T-cell (primary cell): ENCODE results near the gene HK1. TPM values are rescaled to one million over a fixed set of nuclear protein-coding genes. Genes with fewer than 3 reads are reported as not detected.
"Not testable (repeated sequence)": the region's sequence is repeated elsewhere in the genome, so short reads cannot be mapped to it uniquely, and the experiment has no call there.

ENCODE experiments used
- ATAC-seq, 4 experiments: fragments of 200-7000 bp in 3 of 4; fragments of 150-1000 bp in 1 of 4; cut with Tn5 transposase; replicated peaks in 1 of 4; 1 replicate in 3 of 4; 2 replicates in 1 of 4; pipeline ENCODE4 v1.10.0; 2021; ENCODE audit warnings: moderate library complexity in 3 of 4, mild to moderate bottlenecking in 2 of 4, moderate number of reproducible peaks in 1 of 4
- CTCF ChIA-PET, 2 donors: fragments of 300-600 bp; sonication (Branson Sonifier 250); formaldehyde crosslinking; loops; one replicate each; lab custom pipeline; 2022; ENCODE audit warnings: antibody characterized with exemption in 2 of 2; lab: Charles Lee
- POLR2A ChIA-PET, 2 donors: fragments of 300-600 bp; sonication (Branson Sonifier 250); formaldehyde crosslinking; loops; one replicate each; lab custom pipeline; 2022; ENCODE audit warnings: antibody characterized with exemption in 2 of 2; lab: Charles Lee
- DNase-seq, 35 experiments: peaks; one replicate each; pipeline versions ENCODE4 v3.0.0 to v3.0.0-alpha.2; 2013 to 2023
- H3K27ac ChIP-seq: one replicate; pipeline ENCODE4 v1.5.1; 2013; ENCODE audit warnings: low read length
- H3K27me3 ChIP-seq, 2 experiments: replicated peaks in 1 of 2; 1 replicate in 1 of 2; 2 replicates in 1 of 2; pipeline versions ENCODE4 v1.6.1 to v1.7.0; 2013; ENCODE audit warnings: low read length in 1 of 2, mixed read lengths in 1 of 2; ENCODE audit not compliant: control insufficient read depth in 2 of 2, insufficient read depth in 2 of 2; ENCODE audit errors: extremely low read depth in 1 of 2
- H3K36me3 ChIP-seq, 2 donors: 1 replicate in 1 of 2; 2 replicates in 1 of 2; pipeline versions ENCODE4 v1.6.1 to v1.7.0; 2013; ENCODE audit warnings: low read length in 1 of 2; ENCODE audit not compliant: control insufficient read depth in 2 of 2, insufficient read depth in 1 of 2; ENCODE audit errors: extremely low read depth in 1 of 2
- H3K4me1 ChIP-seq, 2 experiments: 1 replicate in 1 of 2; 2 replicates in 1 of 2; pipeline versions ENCODE4 v1.6.1 to v1.7.0; 2013; ENCODE audit warnings: low read length in 2 of 2, mixed read lengths in 1 of 2; ENCODE audit not compliant: insufficient read depth in 2 of 2, control insufficient read depth in 1 of 2; ENCODE audit errors: extremely low read depth in 1 of 2
- H3K4me3 ChIP-seq, 2 donors: 1 replicate in 1 of 2; 2 replicates in 1 of 2; pipeline versions ENCODE4 v1.5.1 to v1.7.0; 2013; ENCODE audit warnings: mild to moderate bottlenecking in 2 of 2, low read length in 1 of 2, moderate library complexity in 1 of 2; ENCODE audit not compliant: control insufficient read depth in 1 of 2; ENCODE audit errors: extremely low read depth in 1 of 2
- H3K9me3 ChIP-seq: 2 replicates; pipeline ENCODE4 v1.7.0; 2013
- H3K27ac Mint-ChIP-seq, 2 donors: one replicate each; pipeline ENCODE4 v1.8.0; 2020 to 2021; ENCODE audit warnings: mild to moderate bottlenecking in 2 of 2, mixed read lengths in 2 of 2
- H3K27me3 Mint-ChIP-seq, 2 donors: one replicate each; pipeline ENCODE4 v1.8.0; 2021 to 2022; ENCODE audit warnings: mixed read lengths in 2 of 2
- H3K36me3 Mint-ChIP-seq: one replicate; pipeline ENCODE4 v1.8.0; 2021; ENCODE audit warnings: mixed read lengths
- H3K4me1 Mint-ChIP-seq, 3 donors: one replicate each; pipeline ENCODE4 v1.8.0; 2020 to 2022; ENCODE audit warnings: mixed read lengths in 3 of 3, mild to moderate bottlenecking in 1 of 3
- H3K4me3 Mint-ChIP-seq, 3 donors: one replicate each; pipeline ENCODE4 v1.8.0; 2020 to 2022; ENCODE audit warnings: mild to moderate bottlenecking in 3 of 3, mixed read lengths in 3 of 3, moderate library complexity in 3 of 3
- H3K9me3 Mint-ChIP-seq, 3 donors: one replicate each; pipeline ENCODE4 v1.8.0; 2020 to 2022; ENCODE audit warnings: mixed read lengths in 3 of 3
- WGBS: methylation state at CpG from one replicate; pipeline ENCODE4 v1.1.5; 2013; ENCODE audit warnings: missing lambda C conversion rate; ENCODE audit not compliant: insufficient coverage; 5-methylcytosine and 5-hydroxymethylcytosine counted together
- total RNA-seq, 35 experiments: library from RNA in 6 of 35; stranded (reverse) in 6 of 35; fragments of 120-200 nt in 1 of 35; gene quantifications; one replicate each; pipeline versions ENCODE4 v1.2.1 to v1.2.4 and lab custom pipeline; 2013 to 2026

Gene HK1
- total RNA-seq, 5 donors from 2014 or later (not counting 1 experiment from before 2014, with no cell fraction given) = 66.3 to 85.5 (median 83.6) TPM

GRCh38 chr10:69450395-69450794 is 172.1 kb downstream of the HK1 start:
- H3K4me1 ChIP-seq = peaks cover 0 to 23% of the 10 kb centered on the region in 2 experiments
- peaks cover 0 to 21% of the 10 kb centered on the region in 2 experiments for H3K27me3 ChIP-seq
- H3K4me3 Mint-ChIP-seq = peak overlapping the region in 2 of 3 donors; percentile 82 to 90
- H3K27ac ChIP-seq, H3K36me3 ChIP-seq, DNase-seq, H3K27ac Mint-ChIP-seq, H3K27me3 Mint-ChIP-seq, ATAC-seq, H3K36me3 Mint-ChIP-seq, H3K4me3 ChIP-seq, H3K9me3 Mint-ChIP-seq, POLR2A ChIA-PET, H3K9me3 ChIP-seq: not testable (repeated sequence)
- CTCF ChIA-PET = interaction anchor here (0.7 to 1.2 kb wide), 6 partner anchors 15 to 133 kb away, joined by 3 to 5 read pairs (median 3); no protein-coding TSS in a partner anchor
- peaks cover 23 to 29% (median 23%) of the 10 kb centered on the region in 3 donors for H3K4me1 Mint-ChIP-seq
- 89% methylated on average over 12 of the region's 16 CpGs for WGBS

GRCh38 chr10:69451209-69451783 is 173.0 kb downstream of the HK1 start, which contains the start of gene TSPAN15:
TSPAN15 (plus strand) TSS chr10:69451465; CDS start chr10:69451595, 130 bp downstream.
- H3K4me1 Mint-ChIP-seq = peaks cover 23 to 29% (median 23%) of the 10 kb centered on the region in 3 donors
- DNase-seq = peak; percentile 60 to 85 (median 74)
- H3K4me3 Mint-ChIP-seq = peak within 1 kb of the TSS; percentile 82 to 90 (median 87)
- Histone ChIP-seq H3K9me3 (no peaks in the 10 kb centered on the region), H3K27ac (no peak within 1 kb of the TSS), H3K27me3 (peaks cover 0 to 21% of the 10 kb centered on the region in 2 experiments), H3K36me3 (no peaks in the 10 kb centered on the region), H3K4me1 (peaks cover 0 to 23% of the 10 kb centered on the region in 2 experiments), H3K4me3 (peak within 1 kb of the TSS; percentile 73 to 86)
- CTCF ChIA-PET = interaction anchor here (0.6 to 1.2 kb wide), 5 partner anchors 28 to 229 kb away, joined by 3 to 6 read pairs (median 4); no protein-coding TSS in a partner anchor
- ATAC-seq = peak; percentile 94 to 96 (median 96)
- 1% methylated on average over 38 of the region's 45 CpGs for WGBS
- peak within 1 kb of the TSS; percentile 55 to 62 for H3K27ac Mint-ChIP-seq
- peaks cover 3 to 6% of the 10 kb centered on the region in 2 donors for H3K27me3 Mint-ChIP-seq
- POLR2A ChIA-PET = interaction anchor here in 1 of 2 donors (0.6 kb wide), 1 partner anchor 124 kb away, joined by 3 read pairs; no protein-coding TSS in a partner anchor
- no peaks in the 10 kb centered on the region for H3K9me3 Mint-ChIP-seq
- H3K36me3 Mint-ChIP-seq = no peaks in the 10 kb centered on the region

Other genes starting within 250 kb of the HK1 start
- 100 to 1,000 TPM in 4 of 5 donors, 10 to 100 TPM in 1; 91.4 to 271 (median 137) TPM for gene SRGN, start 190.4 kb upstream of the HK1 start, total RNA-seq
- 10 to 100 TPM; 24.6 to 35.8 (median 28.2) TPM for gene VPS26A, start 154.3 kb upstream of the HK1 start, total RNA-seq
- gene SUPV3L1, start 98.3 kb upstream of the HK1 start, total RNA-seq = 10 to 100 TPM; 34.1 to 50.7 (median 36.1) TPM
- gene HKDC1, start 58.2 kb upstream of the HK1 start, total RNA-seq = 1 to 10 TPM; 2.3 to 6.5 (median 5.2) TPM
- gene TACR2, start 138.4 kb downstream of the HK1 start, total RNA-seq = not detected
- 1 to 10 TPM; 2.9 to 8.2 (median 6.2) TPM for gene TSPAN15, start 173.0 kb downstream of the HK1 start, total RNA-seq